K562 (cell line): ENCODE data around the gene C1orf167. TPM values are rescaled to one million over a fixed set of nuclear protein-coding genes. Genes with fewer than 3 reads are reported as not detected.

ENCODE experiments used
- ATAC-seq: fragments of 200-7000 bp; cut with Tn5 transposase; 3 replicates; pipeline ENCODE4 v1.9.1; 2020; ENCODE audit warnings: moderate library complexity
- BruUV-seq: library from RNA; stranded (reverse); fragments of 400-500 nt; replicated peaks from 2 replicates; lab custom pipeline; 2021; lab: Mats Ljungman, UMichigan
- CTCF ChIA-PET: fragments of 300-600 bp; formaldehyde crosslinking; extraction: SDS; loops from one replicate; lab custom pipeline; 2021; ENCODE audit warnings: low intra/inter-chr PET ratio; lab: Yijun Ruan, JAX
- POLR2A ChIA-PET: fragments of 300-600, 350-650 bp; sonication (Branson Sonifier 250); formaldehyde crosslinking; extraction: SDS; loops from one replicate; lab custom pipeline; 2021; ENCODE audit warnings: antibody characterized with exemption, inconsistent platforms; lab: Yijun Ruan, JAX
- DNase-seq, 4 experiments: peaks; one replicate each; pipeline versions ENCODE4 v3.0.0 to v3.0.0-alpha.2; 2011 to 2018; ENCODE audit warnings: low spot score in 3 of 4, mixed read lengths in 3 of 4; ENCODE audit errors: extremely low read depth in 1 of 4
- FAIRE-seq: peaks from 2 replicates; lab custom pipeline; 2011; peaks lifted over from hg19 to GRCh38; lab: Jason Lieb, UNC
- H2AFZ ChIP-seq: 2 replicates; pipeline ENCODE4 v1.6.0; 2011; ENCODE audit warnings: low read depth, low read length, control low read depth, inconsistent platforms
- H3K27ac ChIP-seq: fragments of 200-600 bp; 3 replicates; pipeline ENCODE4 v1.8.0; 2011; ENCODE audit warnings: low read depth, mild to moderate bottlenecking, control low read depth, inconsistent platforms, low read length, moderate library complexity, mixed read lengths; ENCODE audit errors: extremely low read depth
- H3K27me3 ChIP-seq, 2 experiments: fragments of 300-600 bp in 1 of 2; 2 replicates in 1 of 2; 3 replicates in 1 of 2; pipeline versions ENCODE4 v1.6.0 to v1.8.0; 2011; ENCODE audit warnings: inconsistent platforms in 2 of 2, low read length in 2 of 2, mild to moderate bottlenecking in 1 of 2, mixed read lengths in 1 of 2, moderate library complexity in 1 of 2; ENCODE audit not compliant: control insufficient read depth in 2 of 2, insufficient read depth in 2 of 2
- H3K36me3 ChIP-seq: fragments of 300-600 bp; 3 replicates; pipeline ENCODE4 v1.8.0; 2011; ENCODE audit warnings: mild to moderate bottlenecking, low read length, inconsistent platforms; ENCODE audit not compliant: control insufficient read depth, insufficient read depth
- H3K4me1 ChIP-seq, 2 experiments: fragments of 200-600 bp in 1 of 2; replicated peaks in 1 of 2; 2 replicates in 1 of 2; 3 replicates in 1 of 2; pipeline versions ENCODE4 v1.5.1 to v1.8.0; 2011; ENCODE audit warnings: inconsistent platforms in 2 of 2, low read length in 2 of 2, mild to moderate bottlenecking in 1 of 2, mixed read lengths in 1 of 2, moderate library complexity in 1 of 2; ENCODE audit not compliant: control insufficient read depth in 2 of 2, insufficient read depth in 2 of 2
- H3K4me2 ChIP-seq: 2 replicates; pipeline ENCODE4 v1.6.1; 2011; ENCODE audit warnings: low read length, control low read depth, inconsistent platforms, mixed read lengths; ENCODE audit not compliant: insufficient read depth
- H3K4me3 ChIP-seq: fragments of 200-600 bp; sonication (generic), shearing (Covaris generic); 2 replicates; pipeline ENCODE4 v1.5.1; 2016; ENCODE audit warnings: control low read depth, inconsistent platforms
- H3K79me2 ChIP-seq: fragments of 200-600 bp; 3 replicates; pipeline ENCODE4 v1.8.0; 2011; ENCODE audit warnings: low read length, inconsistent platforms; ENCODE audit not compliant: control insufficient read depth, insufficient read depth
- H3K9ac ChIP-seq, 2 experiments: 2 replicates each; pipeline versions ENCODE4 v1.6.0 to v1.6.1; 2011; ENCODE audit warnings: low read depth in 2 of 2, low read length in 2 of 2, control low read depth in 1 of 2, inconsistent platforms in 1 of 2, mild to moderate bottlenecking in 1 of 2, mixed read lengths in 1 of 2; ENCODE audit not compliant: insufficient read depth in 1 of 2
- H3K9me1 ChIP-seq: one replicate; pipeline ENCODE4 v1.6.0; 2011; ENCODE audit warnings: inconsistent platforms, mild to moderate bottlenecking, low read length, moderate library complexity; ENCODE audit not compliant: control insufficient read depth, insufficient read depth
- H3K9me3 ChIP-seq: replicated peaks from 2 replicates; pipeline ENCODE4 v1.5.1; 2011; ENCODE audit warnings: low read depth, low read length, inconsistent platforms; ENCODE audit not compliant: control insufficient read depth, insufficient read depth
- H4K20me1 ChIP-seq: replicated peaks from 2 replicates; pipeline ENCODE4 v1.6.1; 2011; ENCODE audit warnings: low read length, inconsistent platforms, mixed read lengths; ENCODE audit not compliant: control insufficient read depth, insufficient read depth
- ARHGAP35 ChIP-seq: fragments of 450-650 bp; IDR thresholded peaks from 2 replicates; pipeline ENCODE4 v1.6.1; 2018; ENCODE audit not compliant: partially characterized antibody
- MYBL2 ChIP-seq, 2 experiments: fragments of 450-650 bp in 1 of 2; sonication (generic) in 1 of 2; formaldehyde crosslinking in 1 of 2; IDR thresholded peaks; 2 replicates each; pipeline versions ENCODE4 v1.6.1 to v1.8.1; 2017 to 2022; ENCODE audit warnings: borderline replicate concordance in 1 of 2, inconsistent platforms in 1 of 2, low read depth in 1 of 2, mild to moderate bottlenecking in 1 of 2, missing genetic modification reagents in 1 of 2, moderate library complexity in 1 of 2
- NFE2L1 ChIP-seq: fragments of 450-650 bp; IDR thresholded peaks from 2 replicates; pipeline ENCODE4 v1.6.1; 2016; ENCODE audit warnings: missing genetic modification characterization, low read depth, mild to moderate bottlenecking, missing compliant biosample characterization, moderate library complexity, borderline replicate concordance
- POLR2G ChIP-seq: fragments of 200-400 bp; formaldehyde crosslinking; IDR thresholded peaks from 2 replicates; pipeline ENCODE4 v1.6.1; 2017; ENCODE audit warnings: low read depth, mild to moderate bottlenecking, antibody characterized with exemption, low read length, moderate library complexity
- POLR3G ChIP-seq: IDR thresholded peaks from 2 replicates; pipeline ENCODE4 v1.6.1; 2011; ENCODE audit not compliant: insufficient read length, insufficient replicate concordance; ENCODE audit errors: extremely low read depth
- SMAD1 ChIP-seq: fragments of 150-350 bp; IDR thresholded peaks from 2 replicates; pipeline ENCODE4 v1.6.1; 2014; ENCODE audit warnings: low read length, low read depth; ENCODE audit not compliant: partially characterized antibody
- ZNF408 ChIP-seq: fragments of 250-450 bp; sonication (Bioruptor Pico); IDR thresholded peaks from 2 replicates; pipeline ENCODE4 v1.4.0; 2020; ENCODE audit warnings: low read depth, mild to moderate bottlenecking, moderate library complexity
- WGBS: fragments of 100-300 bp; shearing (Covaris generic); methylation state at CpG from one replicate; pipeline ENCODE4 v1.1.6; 2016; ENCODE audit warnings: low coverage, mixed read lengths; ENCODE audit not compliant: insufficient coverage; ENCODE audit errors: missing lambda C conversion rate; 5-methylcytosine and 5-hydroxymethylcytosine counted together
- in situ Hi-C: fragments of 300-500 bp; cut with MboI; formaldehyde crosslinking; loops from 4 replicates; pipeline ENCODE4 v1.15.0; 2018; ENCODE audit warnings: inconsistent platforms, mixed read lengths
- intact Hi-C: fragments of 100-400 bp; cut with micrococcal nuclease; formaldehyde crosslinking; loops from 2 replicates; pipeline ENCODE4 v1.14.2; 2022
- polyA plus RNA-seq, 8 experiments: library from polyadenylated mRNA; depleted of rRNA in 4 of 8; stranded (reverse) in 5 of 8; unstranded in 3 of 8; fragments of >200 nt; fragmentation: Nextera tagmentation in 2 of 8; fragmentation: Illumina TruSeq in 1 of 8; extraction: Ambion mirVana in 2 of 8; extraction: Trizol in 1 of 8; gene quantifications; 2 replicates each; pipeline versions ENCODE4 v1.2.1 to v1.2.3, GENCODE V29; 2011 to 2014; ENCODE audit warnings: inconsistent platforms in 1 of 8, missing spikeins in 1 of 8
- total RNA-seq, 7 experiments: library from RNA; depleted of rRNA in 6 of 7; stranded (reverse); fragments of >200 nt in 6 of 7; fragmentation: Illumina TruSeq in 2 of 7; extraction: Trizol in 2 of 7; gene quantifications; 2 replicates each; pipeline versions ENCODE4 v1.2.1 to v1.2.3, GENCODE V29; 2011 to 2021; ENCODE audit warnings: low replicate concordance in 1 of 7
- TF ChIP-seq, protein P1 (sequence below): sonication (generic); formaldehyde crosslinking; IDR thresholded peaks from 2 replicates; pipeline ENCODE4 v1.8.0; 2022; ENCODE audit warnings: mild to moderate bottlenecking, low read depth, missing genetic modification reagents
- TF ChIP-seq, protein P2 (sequence below): IDR thresholded peaks from 2 replicates; pipeline ENCODE4 v1.6.1; 2011; ENCODE audit warnings: borderline replicate concordance, low read depth, mild to moderate bottlenecking, moderate library complexity, low read length; ENCODE audit not compliant: insufficient read depth, poor library complexity, severe bottlenecking

C1orf167 gene
- total and polyA plus RNA-seq, 9 of the 15 experiments (the other 6 are each of a cell fraction or from before 2014, with no cell fraction given): 0.22 to 0.86 (median 0.31) TPM; not detected in 2

DNA sequence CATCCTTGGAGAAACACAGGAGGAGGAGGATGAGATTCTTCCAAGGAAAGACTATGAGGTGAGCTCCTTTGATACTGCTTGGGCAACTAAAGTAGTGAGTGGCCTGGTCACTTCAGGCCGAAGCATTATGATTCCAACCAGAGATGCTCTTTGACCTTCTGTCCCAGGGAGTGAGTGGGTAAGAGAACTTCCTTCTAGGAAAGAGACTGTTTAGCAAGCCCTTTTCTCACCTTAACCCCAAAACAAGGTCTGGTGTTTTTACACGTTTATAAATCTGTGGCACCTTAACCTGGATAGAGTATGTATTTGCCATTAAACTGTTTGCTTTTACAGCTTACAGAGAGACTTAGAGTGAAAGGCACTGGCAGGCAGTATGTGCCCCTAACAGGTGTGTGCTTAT, 45.1 kb downstream of the C1orf167 start (continued):
- no peak for TF ChIP-seq POLR3G

DNA sequence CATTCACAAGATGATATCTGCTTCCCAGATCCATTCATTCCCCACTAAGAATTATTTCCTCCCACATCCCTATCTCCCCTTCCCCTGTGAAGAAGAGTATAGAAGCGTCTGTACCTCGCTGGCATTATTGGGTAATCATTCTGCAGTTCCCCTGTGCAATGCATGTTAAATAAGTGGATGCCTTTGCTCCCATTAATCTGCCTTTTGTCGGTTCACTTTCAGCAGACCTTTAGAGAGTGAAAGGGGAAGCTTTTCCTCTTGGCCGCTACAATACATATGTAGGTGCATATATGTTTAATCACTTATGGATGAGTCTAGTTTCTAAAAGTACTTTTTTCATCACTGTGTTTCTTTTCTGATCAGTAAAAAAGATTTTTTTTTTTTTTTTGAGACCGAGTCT, 51.0 kb downstream of the C1orf167 start:
- TF ChIP-seq MYBL2 (IDR thresholded peaks at IDR 0.05; ENCODE audit: low read depth): no peak
- TF ChIP-seq MYBL2 (CRISPR knock-in tag; IDR thresholded peaks at IDR 0.05; ENCODE audit: borderline replicate concordance): no peak
- no peak for TF ChIP-seq ARHGAP35
- TF ChIP-seq, protein P1, sequence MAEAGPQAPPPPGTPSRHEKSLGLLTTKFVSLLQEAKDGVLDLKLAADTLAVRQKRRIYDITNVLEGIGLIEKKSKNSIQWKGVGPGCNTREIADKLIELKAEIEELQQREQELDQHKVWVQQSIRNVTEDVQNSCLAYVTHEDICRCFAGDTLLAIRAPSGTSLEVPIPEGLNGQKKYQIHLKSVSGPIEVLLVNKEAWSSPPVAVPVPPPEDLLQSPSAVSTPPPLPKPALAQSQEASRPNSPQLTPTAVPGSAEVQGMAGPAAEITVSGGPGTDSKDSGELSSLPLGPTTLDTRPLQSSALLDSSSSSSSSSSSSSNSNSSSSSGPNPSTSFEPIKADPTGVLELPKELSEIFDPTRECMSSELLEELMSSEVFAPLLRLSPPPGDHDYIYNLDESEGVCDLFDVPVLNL: no peak
- TF ChIP-seq ZNF408 (CRISPR knock-in tag): no peak
- no peak for TF ChIP-seq NFE2L1
- TF ChIP-seq POLR2G: no peak
- TF ChIP-seq, protein P2, sequence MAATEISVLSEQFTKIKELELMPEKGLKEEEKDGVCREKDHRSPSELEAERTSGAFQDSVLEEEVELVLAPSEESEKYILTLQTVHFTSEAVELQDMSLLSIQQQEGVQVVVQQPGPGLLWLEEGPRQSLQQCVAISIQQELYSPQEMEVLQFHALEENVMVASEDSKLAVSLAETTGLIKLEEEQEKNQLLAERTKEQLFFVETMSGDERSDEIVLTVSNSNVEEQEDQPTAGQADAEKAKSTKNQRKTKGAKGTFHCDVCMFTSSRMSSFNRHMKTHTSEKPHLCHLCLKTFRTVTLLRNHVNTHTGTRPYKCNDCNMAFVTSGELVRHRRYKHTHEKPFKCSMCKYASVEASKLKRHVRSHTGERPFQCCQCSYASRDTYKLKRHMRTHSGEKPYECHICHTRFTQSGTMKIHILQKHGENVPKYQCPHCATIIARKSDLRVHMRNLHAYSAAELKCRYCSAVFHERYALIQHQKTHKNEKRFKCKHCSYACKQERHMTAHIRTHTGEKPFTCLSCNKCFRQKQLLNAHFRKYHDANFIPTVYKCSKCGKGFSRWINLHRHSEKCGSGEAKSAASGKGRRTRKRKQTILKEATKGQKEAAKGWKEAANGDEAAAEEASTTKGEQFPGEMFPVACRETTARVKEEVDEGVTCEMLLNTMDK: no peak
- no peak for TF ChIP-seq SMAD1
- peaks cover 80% of the 10 kb centered on the region for H3K36me3 ChIP-seq
- no peak overlapping the region for H3K9ac ChIP-seq
- DNase-seq (no peak), FAIRE-seq (no peak), ATAC-seq (no peak)
- peaks cover 3 to 9% of the 10 kb centered on the region in 2 experiments; a peak in 2 of 5 replicates for H3K4me1 ChIP-seq
- no peak overlapping the region for H3K27ac ChIP-seq
- no TSS peak for BruUV-seq
- no peak overlapping the region for H3K4me3 ChIP-seq
- 90% methylated on average over 5 of the region's 5 CpGs for WGBS
- H3K9me3 ChIP-seq: no peaks in the 10 kb centered on the region
- in situ Hi-C loops (no loop called here), intact Hi-C loops (no loop called here)
- H2AFZ ChIP-seq: no peak overlapping the region
- CTCF ChIA-PET: no interaction called here
- POLR2A ChIA-PET: interaction anchor here (0.6 to 0.7 kb wide), 2 partner anchors 10 to 70 kb away, joined by 3 read pairs; no protein-coding TSS in a partner anchor
- H3K9me1 ChIP-seq: no peaks in the 10 kb centered on the region
- H4K20me1 ChIP-seq: no peaks in the 10 kb centered on the region
- no peaks in the 10 kb centered on the region for H3K27me3 ChIP-seq
- H3K79me2 ChIP-seq: peaks cover 33% of the 10 kb centered on the region
- no peak overlapping the region for H3K4me2 ChIP-seq
